ENCODE measurements around the gene HYAL3. TPM values are rescaled to one million over a fixed set of nuclear protein-coding genes. Genes with fewer than 3 reads are reported as not detected.
"Not testable (repeated sequence)": the region's sequence is repeated elsewhere in the genome, so short reads cannot be mapped to it uniquely, and the experiment has no call there.

Gene HYAL3
- total RNA-seq, 1 experiment from 2014 or later: 6.9 TPM

DNA sequence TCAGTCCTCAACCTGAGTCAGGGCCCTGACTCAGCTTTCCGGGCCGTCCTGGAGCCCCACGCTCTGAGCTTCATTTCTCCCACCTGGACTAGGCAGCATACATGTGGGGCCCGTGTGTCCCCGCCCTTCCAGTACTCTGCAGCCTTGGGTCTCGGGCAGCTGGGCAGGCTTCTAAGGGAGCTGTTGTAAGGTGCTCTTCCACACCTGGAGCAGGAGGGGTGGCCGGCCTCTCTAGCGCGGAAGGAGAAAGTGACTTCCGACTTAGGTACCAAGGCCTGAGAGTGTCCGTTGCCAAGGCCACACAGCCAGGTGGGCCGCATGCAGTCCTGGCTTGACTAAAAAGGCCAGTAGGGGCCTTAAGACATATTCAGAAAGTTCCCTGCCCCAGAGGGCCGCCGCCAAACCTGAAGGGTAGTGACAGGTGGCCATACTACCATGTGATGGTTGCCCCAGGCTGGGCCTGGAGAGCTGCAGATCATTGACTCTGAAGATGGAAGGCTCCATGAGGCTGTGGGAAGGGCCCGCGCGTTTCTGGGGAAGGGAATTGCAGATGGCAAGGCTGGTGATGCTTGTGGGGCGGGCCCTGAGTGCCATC lies 39.7 kb downstream of the HYAL3 start:
- no peak for DNase-seq (ENCODE audit: low read depth)

DNA sequence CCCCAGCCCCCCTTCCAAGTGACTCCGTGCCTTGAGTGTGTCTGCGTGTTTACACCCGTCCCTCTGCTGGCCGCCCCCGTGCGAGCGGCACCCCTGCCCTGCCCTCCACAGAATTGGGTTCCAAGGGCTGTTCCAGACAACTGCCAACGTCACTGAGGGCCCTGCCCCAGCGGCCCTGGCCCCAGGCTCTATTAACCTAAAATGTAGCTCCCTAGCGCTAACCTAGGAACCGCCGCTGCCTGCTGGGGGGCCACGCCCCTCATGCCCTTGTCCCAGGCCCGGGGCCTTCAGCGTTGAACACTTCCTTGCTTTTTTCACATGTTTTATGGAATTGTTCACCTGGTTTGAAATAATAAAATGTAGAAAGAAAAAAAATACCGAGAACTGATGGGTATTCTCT lies 40.2 kb downstream of the HYAL3 start:
- DNase-seq (ENCODE audit: low read depth): no peak

DNA sequence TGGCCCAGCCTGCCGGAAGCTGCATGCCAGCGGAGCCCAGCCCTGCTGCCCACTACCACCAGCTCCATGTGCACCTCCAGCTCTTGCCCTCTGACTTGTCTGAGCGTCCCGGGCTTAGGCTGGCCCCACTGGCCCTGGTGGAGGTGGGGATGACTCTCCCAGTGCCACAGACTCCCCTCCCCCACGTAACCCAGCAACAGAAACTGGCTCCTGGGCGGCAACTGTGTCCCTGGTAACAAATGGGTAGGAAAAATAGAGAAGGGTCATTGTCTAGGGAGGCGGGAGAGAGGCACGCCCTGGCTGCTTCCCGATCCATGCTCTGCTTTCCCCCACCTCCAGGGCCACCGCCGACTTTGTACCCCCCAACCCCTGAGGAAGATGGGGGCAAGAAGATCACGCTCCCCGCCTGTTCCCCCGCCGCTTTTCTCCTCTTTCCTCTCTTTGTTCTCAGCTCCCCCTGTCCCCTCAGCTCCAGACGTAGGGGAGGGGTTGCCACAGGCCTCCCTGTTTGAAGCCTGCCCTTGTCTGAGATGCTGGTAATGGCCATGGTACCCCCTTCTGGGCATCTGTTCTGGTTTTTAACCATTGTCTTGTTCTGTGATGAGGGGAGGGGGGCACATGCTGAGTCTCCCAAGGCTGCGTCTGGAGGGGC lies 41.0 kb downstream of the HYAL3 start:
- no peak for DNase-seq (ENCODE audit: low read depth)

DNA sequence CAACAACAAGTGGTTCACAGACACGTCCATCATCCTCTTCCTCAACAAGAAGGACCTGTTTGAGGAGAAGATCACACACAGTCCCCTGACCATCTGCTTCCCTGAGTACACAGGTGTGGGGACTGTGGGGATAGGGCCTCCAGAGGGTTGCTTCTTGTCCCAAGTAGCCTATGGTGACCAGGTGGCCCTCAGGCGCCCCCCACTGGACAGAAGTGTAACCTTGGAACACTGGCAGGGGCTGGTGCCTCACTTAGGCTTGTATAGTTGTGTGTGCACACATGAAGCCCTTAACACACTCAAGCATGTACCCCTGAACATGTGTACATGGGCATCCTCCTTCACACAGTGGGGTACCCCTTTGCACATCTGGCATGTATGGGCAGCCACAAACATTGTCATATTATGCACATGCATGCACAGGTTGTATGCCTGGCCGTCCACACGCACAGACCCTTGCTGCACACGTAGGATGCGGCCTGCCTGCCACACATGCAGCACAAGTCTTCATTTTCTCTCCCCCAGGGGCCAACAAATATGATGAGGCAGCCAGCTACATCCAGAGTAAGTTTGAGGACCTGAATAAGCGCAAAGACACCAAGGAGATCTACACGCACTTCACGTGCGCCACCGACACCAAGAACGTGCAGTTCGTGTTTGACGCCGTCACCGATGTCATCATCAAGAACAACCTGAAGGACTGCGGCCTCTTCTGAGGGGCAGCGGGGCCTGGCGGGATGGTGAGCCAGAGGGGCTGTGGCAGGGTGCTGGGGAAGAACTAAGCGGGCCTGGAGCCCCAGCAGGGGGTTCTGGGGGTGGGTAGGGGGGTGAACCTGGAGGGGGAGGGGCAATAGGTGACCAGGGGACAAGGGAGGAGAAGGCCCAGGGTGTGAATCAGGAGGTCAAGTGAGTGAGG lies 42.0 kb downstream of the HYAL3 start:
- DNase-seq (ENCODE audit: low read depth): peak; percentile 37

DNA sequence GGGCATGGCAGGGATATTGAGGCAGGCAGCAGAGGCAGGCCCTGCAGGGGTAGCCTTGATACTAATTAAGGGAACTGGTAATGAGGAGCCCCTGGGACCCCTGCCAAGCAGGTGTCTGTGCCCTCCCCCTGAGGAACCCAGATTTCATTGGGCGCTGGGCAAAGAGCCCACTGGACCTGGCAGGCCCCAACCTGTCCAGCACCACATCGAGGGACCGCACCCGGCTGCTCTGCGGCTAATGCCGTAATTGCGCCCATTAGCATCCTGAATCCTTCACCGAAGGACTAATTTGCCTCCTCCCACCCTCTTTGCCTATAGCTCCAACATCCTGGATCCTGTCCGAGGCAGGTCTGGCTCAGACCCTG lies 44.0 kb downstream of the HYAL3 start:
- no peak for DNase-seq (ENCODE audit: low read depth)

DNA sequence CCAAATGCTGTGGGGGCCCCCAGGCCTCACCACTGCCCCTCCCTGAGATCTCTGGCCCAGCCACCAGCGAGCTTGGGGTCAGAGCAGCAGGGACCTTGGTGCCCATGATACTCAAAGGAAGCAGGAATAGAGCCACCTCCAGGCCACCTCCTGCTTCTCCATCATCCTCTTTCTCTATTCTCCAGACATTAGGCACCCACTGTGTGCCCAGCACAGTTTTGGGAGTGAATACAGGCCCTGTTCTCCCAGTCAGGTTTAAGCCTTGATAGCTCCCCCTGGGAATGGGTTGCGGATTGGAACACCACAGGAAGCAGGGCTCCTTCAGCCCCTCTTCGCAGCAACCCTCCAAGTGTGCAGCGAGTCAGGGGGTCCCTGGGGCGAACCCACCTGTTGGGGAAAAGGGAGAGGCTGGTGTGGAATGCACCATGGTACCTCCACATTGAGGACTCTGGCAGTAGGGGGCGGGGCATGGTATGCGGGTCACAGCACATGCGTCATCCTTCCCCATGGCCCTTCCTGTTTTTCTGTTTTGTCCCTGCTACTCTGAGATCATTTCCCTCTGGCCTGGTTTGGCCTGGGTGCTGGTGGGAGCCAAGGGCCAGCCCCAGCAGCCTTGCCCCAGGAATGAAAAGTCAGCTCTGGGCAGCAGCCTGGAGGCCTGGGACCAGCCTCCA lies 44.5 kb downstream of the HYAL3 start:
- DNase-seq (ENCODE audit: low read depth): peak; percentile 45

DNA sequence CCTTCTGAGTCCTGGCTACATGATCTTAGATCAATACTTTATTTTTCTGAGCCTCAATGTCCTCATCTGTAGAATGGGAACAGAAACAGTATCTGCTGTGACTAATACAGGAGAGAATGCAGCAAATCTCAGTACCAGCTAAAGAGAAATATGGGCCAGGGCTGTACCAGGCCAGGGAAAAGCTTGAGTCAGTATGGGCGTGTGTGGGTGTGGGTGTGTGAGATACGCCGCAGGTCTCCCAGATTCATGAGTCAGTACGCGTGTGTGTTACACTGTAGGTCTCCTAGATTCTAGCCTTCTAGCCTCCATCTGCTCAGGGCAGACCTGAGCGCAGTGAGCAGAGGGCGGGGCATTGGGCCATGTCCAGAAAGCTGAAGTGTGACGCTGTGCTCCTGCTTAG lies 48.0 kb downstream of the HYAL3 start:
- peak; percentile 88 for DNase-seq (ENCODE audit: low read depth)

DNA sequence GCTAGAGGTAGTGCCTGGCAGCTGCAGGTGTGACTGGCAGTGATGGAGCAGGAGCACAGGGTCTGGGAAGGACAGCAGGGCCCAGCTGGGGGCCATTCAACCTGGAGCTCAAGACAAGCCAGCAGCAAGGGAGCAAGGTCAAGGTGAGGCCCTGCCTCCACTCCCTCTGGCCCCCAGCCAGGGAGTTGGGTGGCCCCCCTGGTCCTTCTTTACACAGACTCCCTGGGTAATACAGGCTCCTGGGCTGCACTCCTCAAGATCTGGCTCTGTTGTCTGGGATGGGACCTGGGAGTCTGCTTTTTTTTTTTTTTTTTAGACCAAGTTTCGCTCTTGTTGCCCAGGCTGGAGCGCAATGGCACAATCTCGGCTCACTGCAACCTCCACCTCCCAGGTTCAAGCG lies 48.7 kb downstream of the HYAL3 start:
- no peak for DNase-seq (ENCODE audit: low read depth)

DNA sequence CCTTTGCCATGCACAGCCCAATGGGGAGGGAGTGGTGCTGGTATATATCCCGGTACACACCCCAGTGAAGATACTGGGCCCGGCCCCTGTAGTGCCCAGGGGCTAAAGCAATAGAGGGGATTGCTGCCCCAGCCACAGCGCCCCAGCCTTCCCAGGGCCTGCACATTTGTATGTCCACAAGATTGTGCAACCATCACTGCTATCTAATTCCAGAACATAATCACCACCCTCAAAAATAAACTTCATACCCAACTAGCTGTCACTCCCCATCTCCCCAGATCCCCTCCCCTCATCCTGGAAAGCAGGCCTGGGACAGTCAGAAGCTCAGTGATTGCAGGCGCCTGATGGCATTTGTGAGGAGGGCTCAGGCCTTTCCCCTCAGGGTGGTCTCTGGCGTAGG lies 49.7 kb downstream of the HYAL3 start:
- no peak for DNase-seq (ENCODE audit: low read depth)

DNA sequence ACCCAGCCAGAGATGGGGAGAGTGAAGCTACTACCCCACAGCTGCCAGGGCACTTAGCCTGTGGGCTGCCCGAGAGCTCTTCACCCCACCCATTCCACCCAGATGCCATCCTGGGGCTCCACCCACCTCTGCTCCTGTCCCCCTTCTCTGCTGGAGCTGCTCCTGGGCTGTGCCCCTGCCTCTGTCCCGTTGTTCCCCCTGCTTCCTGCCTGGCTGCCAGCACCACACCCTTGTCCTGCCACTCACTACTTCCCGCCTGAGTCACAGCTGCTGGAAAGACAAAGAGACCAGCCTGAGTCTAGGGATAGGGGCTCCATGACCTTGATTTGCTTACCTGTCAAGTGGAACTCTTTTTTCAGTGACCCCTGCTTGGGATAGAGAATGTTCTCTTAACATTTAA lies 50.8 kb downstream of the HYAL3 start:
- DNase-seq (ENCODE audit: low read depth): peak; percentile 50

DNA sequence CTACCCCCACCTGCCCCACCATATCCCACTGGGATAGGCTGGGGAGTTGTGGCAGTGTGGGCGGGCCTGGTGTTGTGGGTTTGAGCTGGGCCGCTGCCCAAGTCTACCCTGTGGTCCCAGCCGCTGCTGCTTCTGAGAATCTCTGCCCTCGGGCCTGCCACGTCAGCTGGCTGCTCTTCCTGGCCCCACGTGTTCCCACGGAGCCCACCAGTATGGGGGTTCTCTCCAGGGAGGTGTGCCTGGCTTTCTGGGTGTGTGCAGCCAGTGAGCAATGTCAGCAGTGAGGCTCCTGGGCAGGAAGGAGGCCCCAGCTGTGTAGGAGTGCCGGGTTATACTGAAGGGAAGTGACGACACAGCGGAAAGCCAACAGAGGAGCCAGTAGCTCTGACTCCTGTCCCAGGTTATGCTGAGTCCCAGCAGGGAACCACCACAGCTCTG lies 52.7 kb downstream of the HYAL3 start:
- DNase-seq (ENCODE audit: low read depth): peak; percentile 95

DNA sequence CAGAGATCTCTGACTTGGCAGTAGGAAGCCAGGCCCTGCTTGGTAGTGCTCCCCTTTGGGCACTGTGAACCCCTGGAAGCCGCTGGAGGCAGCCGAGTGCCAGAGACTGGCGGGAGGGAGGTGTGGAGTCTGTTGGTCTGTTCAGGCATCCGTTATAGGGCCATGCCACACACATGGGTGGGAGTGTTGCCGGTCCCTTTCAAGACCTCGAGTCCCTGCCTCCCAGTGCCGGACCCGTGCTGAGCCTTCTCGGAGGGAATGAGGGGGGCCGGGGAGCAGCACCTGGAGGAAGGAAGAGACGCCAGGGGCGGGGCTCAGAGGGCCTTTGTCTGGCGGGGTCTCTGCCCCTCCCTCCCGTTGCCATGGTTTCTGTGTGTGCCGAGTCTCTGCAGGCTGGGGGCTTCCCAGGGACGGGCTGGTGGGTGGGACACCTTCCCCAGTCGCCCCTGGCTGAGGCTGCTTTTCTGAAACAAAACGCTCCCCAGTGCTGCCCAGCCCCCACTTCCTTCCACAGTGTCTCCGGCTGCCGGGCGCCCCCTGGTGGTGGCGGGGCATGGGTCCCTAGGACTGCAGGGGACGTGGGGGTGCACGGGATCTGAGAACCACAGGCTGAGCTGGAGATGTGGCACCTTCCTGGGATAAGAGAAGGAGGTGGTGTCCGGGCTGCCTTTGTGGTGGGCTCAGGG lies 53.2 kb downstream of the HYAL3 start:
- DNase-seq (ENCODE audit: low read depth): peak; percentile 51

DNA sequence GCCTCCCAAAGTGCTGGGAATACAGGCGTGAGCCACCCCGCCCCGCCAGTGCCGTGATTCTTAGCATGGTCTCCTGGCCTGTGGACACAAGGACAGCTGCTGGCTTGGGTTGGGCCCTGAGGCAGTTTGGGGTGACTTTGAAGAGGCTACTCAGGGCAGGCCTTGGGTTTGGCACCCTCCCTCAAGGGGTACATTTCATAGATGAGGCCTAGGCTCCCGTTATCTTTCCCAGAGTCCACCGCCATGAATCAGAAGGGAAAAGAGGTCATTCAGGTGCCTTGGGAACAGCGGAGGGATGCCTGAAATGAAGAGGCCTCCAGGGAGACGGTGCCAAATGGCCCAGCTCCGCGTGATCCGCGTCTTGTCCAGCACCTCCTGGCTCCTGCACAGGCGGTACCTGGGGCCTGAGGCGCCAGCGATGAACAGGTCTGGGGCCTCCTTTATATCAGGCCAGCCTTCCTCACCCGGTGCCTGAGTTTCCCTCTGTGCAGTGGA lies 53.9 kb downstream of the HYAL3 start:
- DNase-seq (ENCODE audit: low read depth): no peak

DNA sequence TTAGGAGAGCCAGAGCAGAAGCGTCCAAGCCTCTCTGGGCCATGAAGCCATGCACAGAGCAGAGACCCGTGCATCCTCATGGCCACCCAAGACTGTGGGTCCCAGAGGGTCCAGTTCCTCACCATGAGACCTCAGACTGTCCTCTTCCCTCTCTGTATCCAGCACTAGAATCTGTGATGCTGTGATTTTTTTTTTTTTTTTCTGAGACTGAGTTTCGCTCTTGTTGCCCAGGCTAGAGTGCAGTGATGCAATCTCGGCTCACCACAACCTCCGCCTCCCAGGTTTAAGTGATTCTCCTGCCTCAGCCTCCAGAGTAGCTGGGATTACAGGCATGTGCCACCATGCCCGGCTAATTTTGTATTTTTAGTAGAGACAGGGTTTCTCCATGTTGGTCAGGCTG lies 54.4 kb downstream of the HYAL3 start:
- DNase-seq (ENCODE audit: low read depth): not testable (repeated sequence)

DNA sequence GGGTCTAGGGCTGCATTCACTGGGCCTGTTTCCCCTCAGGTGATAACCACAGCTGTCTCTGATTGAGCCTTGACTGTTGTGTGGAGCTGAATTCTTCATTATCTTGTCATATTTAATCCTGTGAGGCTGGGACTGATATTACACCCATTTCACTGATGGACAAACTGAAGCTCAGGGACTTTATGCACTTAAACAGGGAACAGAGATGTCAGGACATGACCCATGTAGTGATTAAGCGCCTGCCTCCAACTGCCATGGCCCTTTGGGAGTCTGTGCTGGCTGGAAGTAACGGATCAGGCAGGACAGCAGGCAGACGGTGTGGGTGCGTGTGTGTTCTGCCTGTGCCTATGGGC lies 55.7 kb downstream of the HYAL3 start:
- DNase-seq (ENCODE audit: low read depth): no peak

DNA sequence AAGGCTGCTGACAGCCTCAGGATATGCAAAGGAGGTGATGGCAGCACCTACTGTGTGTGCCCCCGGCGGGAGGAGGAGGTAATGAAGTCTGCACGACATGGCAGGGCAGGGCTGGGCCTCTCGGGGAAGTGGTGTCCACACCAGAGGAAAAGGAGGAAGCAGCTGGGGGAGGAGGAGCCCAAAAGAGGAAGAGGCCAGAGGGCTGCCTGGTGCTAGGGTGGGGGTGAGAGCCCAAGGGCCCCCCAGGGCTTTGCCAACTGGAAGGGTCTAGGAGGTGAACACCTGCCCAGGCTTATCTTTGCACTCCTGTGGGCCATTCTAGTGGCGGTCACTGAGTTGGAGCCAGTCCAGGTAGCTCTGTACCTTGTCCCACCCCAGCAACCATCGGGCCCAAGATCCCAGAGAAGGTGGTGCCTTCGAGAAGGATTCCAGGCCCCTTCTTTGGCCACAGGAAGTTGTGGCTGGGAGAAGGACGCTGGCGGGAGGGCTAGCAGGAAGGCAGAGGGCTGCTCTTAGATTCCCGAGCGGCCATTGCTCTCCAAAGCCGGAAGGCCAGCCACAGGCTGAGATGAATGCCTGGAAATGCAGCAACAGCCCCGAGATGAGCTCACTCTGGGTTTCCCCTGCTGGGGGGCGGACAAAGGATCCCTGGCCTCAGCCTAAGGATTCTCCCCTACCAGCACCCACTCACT lies 56.2 kb downstream of the HYAL3 start:
- DNase-seq (ENCODE audit: low read depth): no peak

Other genes starting within 250 kb of the HYAL3 start
- gene RBM5, start 210.5 kb downstream of the HYAL3 start, total RNA-seq (2014; rRNA removed): 97.8 and 100 TPM in 2 replicates
- gene SEMA3F, start 144.1 kb downstream of the HYAL3 start, total RNA-seq (2014; rRNA removed): 0.17 and 0.83 TPM in 2 replicates
- gene GNAT1, start 107.8 kb downstream of the HYAL3 start, total RNA-seq (2014; rRNA removed): not detected in 2 replicates
- gene SLC38A3, start 94.1 kb downstream of the HYAL3 start, total RNA-seq (2014; rRNA removed): 1.1 TPM in 1 of 2 replicates, not detected in the other
- 297 and 323 TPM in 2 replicates for gene GNAI2, start 63.2 kb downstream of the HYAL3 start, total RNA-seq (2014; rRNA removed)
- gene SEMA3B, start 30.3 kb downstream of the HYAL3 start, total RNA-seq (2014; rRNA removed): 2.1 and 4.1 TPM in 2 replicates
- not detected in 2 replicates for gene LSMEM2, start 20.3 kb downstream of the HYAL3 start, total RNA-seq (2014; rRNA removed)
- gene IFRD2, start 7.0 kb downstream of the HYAL3 start, total RNA-seq (2014; rRNA removed): 127 and 129 TPM in 2 replicates
- gene NAA80, start within 50 bp of the HYAL3 start, total RNA-seq (2014; rRNA removed): 12.7 and 15.1 TPM in 2 replicates
- 0.23 and 0.32 TPM in 2 replicates for gene HYAL1, start 4.2 kb upstream of the HYAL3 start, total RNA-seq (2014; rRNA removed)
- 106 and 145 TPM in 2 replicates for gene HYAL2, start 23.3 kb upstream of the HYAL3 start, total RNA-seq (2014; rRNA removed)
- 23.7 and 37.8 TPM in 2 replicates for gene TUSC2, start 28.8 kb upstream of the HYAL3 start, total RNA-seq (2014; rRNA removed)
- 26.3 and 32.4 TPM in 2 replicates for gene RASSF1, start 41.4 kb upstream of the HYAL3 start, total RNA-seq (2014; rRNA removed)
- gene ZMYND10, start 46.3 kb upstream of the HYAL3 start, total RNA-seq (2014; rRNA removed): 1.3 and 1.9 TPM in 2 replicates
- 23.9 and 27.8 TPM in 2 replicates for gene NPRL2, start 51.4 kb upstream of the HYAL3 start, total RNA-seq (2014; rRNA removed)
- 37.9 and 42.3 TPM in 2 replicates for gene CYB561D2, start 51.5 kb upstream of the HYAL3 start, total RNA-seq (2014; rRNA removed)
- 67.8 and 76.5 TPM in 2 replicates for gene TMEM115, start 60.1 kb upstream of the HYAL3 start, total RNA-seq (2014; rRNA removed)
- gene CACNA2D2, start 204.2 kb upstream of the HYAL3 start, total RNA-seq (2014; rRNA removed): not detected in 2 replicates

Measured in LHCN-M2 (cell line).